SU-DHL-6 (cell line): ENCODE data around the gene FIGN.

Experiments
- H2AFZ ChIP-seq: fragments of 200-600 bp; sonication (generic); 2 replicates; pipeline ENCODE4 v1.6.1; 2014; ENCODE audit warnings: low read depth, mild to moderate bottlenecking, moderate library complexity, mixed read lengths, antibody characterized with exemption, low read length; ENCODE audit not compliant: severe bottlenecking
- H3F3A ChIP-seq: fragments of 200-600 bp; shearing (Covaris generic); 2 replicates; pipeline ENCODE4 v1.6.0; 2016; ENCODE audit warnings: antibody characterized with exemption, mild to moderate bottlenecking; ENCODE audit not compliant: insufficient read depth
- H3K27ac ChIP-seq: fragments of 200-600 bp; sonication (generic); 2 replicates; pipeline ENCODE4 v1.5.1; 2016; ENCODE audit warnings: low read depth, mild to moderate bottlenecking, low read length, moderate library complexity, mixed read lengths
- H3K27me3 ChIP-seq: fragments of 200-600 bp; sonication (generic), shearing (Covaris generic); 2 replicates; pipeline ENCODE4 v1.6.0; 2014; ENCODE audit warnings: mild to moderate bottlenecking, low read length
- H3K36me3 ChIP-seq: fragments of 200-600 bp; sonication (generic); 2 replicates; pipeline ENCODE4 v1.6.1; 2014; ENCODE audit warnings: mild to moderate bottlenecking, low read length, mixed read lengths
- H3K4me2 ChIP-seq: fragments of 300-600, 200-600 bp; shearing (Covaris generic), sonication (generic); 2 replicates; pipeline ENCODE4 v1.6.0; 2014; ENCODE audit warnings: low read length, low read depth, mild to moderate bottlenecking; ENCODE audit not compliant: poor library complexity, severe bottlenecking
- H3K4me3 ChIP-seq: fragments of 200-600 bp; sonication (generic); 2 replicates; pipeline ENCODE4 v1.5.1; 2014; ENCODE audit warnings: antibody characterized with exemption, low read length, mild to moderate bottlenecking, mixed read lengths; ENCODE audit not compliant: insufficient read depth, poor library complexity, severe bottlenecking
- H3K79me2 ChIP-seq: fragments of 200-600 bp; sonication (generic); 2 replicates; pipeline ENCODE4 v1.6.1; 2014; ENCODE audit warnings: mild to moderate bottlenecking, low read length, moderate library complexity; ENCODE audit not compliant: insufficient read depth
- H3K9ac ChIP-seq: fragments of 200-600 bp; sonication (generic); 2 replicates; pipeline ENCODE4 v1.7.0; 2014; ENCODE audit warnings: mild to moderate bottlenecking, low read length
- H3K9me2 ChIP-seq: fragments of 200-600 bp; sonication (generic); replicated peaks from 2 replicates; pipeline ENCODE4 v1.6.1; 2014; ENCODE audit warnings: low read length; ENCODE audit not compliant: insufficient read depth
- H3K9me3 ChIP-seq: fragments of 200-600 bp; sonication (generic); 2 replicates; pipeline ENCODE4 v1.6.1; 2014; ENCODE audit warnings: low read length, mixed read lengths; ENCODE audit not compliant: insufficient read depth
- H4K20me1 ChIP-seq: fragments of 200-600 bp; sonication (generic); 2 replicates; pipeline ENCODE4 v1.6.1; 2014; ENCODE audit warnings: low read depth, mild to moderate bottlenecking, antibody characterized with exemption, low read length, moderate library complexity, mixed read lengths
- EZH2phosphoT487 ChIP-seq: fragments of 200-600 bp; sonication (generic), shearing (Covaris generic); conservative IDR thresholded peaks from 2 replicates; pipeline ENCODE4 v1.6.1; 2018; ENCODE audit warnings: mild to moderate bottlenecking, antibody characterized with exemption, low read length, moderate library complexity, mixed read lengths
- TF ChIP-seq, protein P1 (sequence below): fragments of 200-600 bp; sonication (generic); IDR thresholded peaks from one replicate; pipeline ENCODE4 v1.5.1; 2017; ENCODE audit warnings: antibody characterized with exemption, mild to moderate bottlenecking, low read length, moderate library complexity; ENCODE audit not compliant: insufficient read depth, poor library complexity, severe bottlenecking

Gene FIGN

GRCh38 chr2:163630836-163631235 is 105.0 kb downstream of the FIGN start:
- no peaks in the 10 kb centered on the region for H3K9me3 ChIP-seq
- TF ChIP-seq, protein P1, sequence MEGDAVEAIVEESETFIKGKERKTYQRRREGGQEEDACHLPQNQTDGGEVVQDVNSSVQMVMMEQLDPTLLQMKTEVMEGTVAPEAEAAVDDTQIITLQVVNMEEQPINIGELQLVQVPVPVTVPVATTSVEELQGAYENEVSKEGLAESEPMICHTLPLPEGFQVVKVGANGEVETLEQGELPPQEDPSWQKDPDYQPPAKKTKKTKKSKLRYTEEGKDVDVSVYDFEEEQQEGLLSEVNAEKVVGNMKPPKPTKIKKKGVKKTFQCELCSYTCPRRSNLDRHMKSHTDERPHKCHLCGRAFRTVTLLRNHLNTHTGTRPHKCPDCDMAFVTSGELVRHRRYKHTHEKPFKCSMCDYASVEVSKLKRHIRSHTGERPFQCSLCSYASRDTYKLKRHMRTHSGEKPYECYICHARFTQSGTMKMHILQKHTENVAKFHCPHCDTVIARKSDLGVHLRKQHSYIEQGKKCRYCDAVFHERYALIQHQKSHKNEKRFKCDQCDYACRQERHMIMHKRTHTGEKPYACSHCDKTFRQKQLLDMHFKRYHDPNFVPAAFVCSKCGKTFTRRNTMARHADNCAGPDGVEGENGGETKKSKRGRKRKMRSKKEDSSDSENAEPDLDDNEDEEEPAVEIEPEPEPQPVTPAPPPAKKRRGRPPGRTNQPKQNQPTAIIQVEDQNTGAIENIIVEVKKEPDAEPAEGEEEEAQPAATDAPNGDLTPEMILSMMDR, result no peak
- no peak for TF ChIP-seq EZH2phosphoT487

GRCh38 chr2:163626639-163627109 is 109.1 kb downstream of the FIGN start:
- TF ChIP-seq, protein P1, result no peak
- TF ChIP-seq EZH2phosphoT487, result no peak
- Histone ChIP-seq H3K9ac (no peak overlapping the region), H3K9me3 (no peaks in the 10 kb centered on the region), H3K27me3 (no peaks in the 10 kb centered on the region), H3K36me3 (no peaks in the 10 kb centered on the region), H3K4me3 (no peak overlapping the region), H3K9me2 (no peaks in the 10 kb centered on the region), H3K4me2 (no peak overlapping the region), H4K20me1 (no peaks in the 10 kb centered on the region), H2AFZ (no peak overlapping the region), H3F3A (no peaks in the 10 kb centered on the region), H3K27ac (no peak overlapping the region), H3K79me2 (no peaks in the 10 kb centered on the region)

More at GRCh38 chr2:163630836-163631235, 105.0 kb downstream of the FIGN start:
- no peaks in the 10 kb centered on the region for H3K9me2 ChIP-seq
- no peak overlapping the region for H3K27ac ChIP-seq
- no peaks in the 10 kb centered on the region for H3K79me2 ChIP-seq
- no peaks in the 10 kb centered on the region for H3K36me3 ChIP-seq
- H2AFZ ChIP-seq, result no peak overlapping the region
- no peaks in the 10 kb centered on the region for H4K20me1 ChIP-seq
- no peak overlapping the region for H3K4me2 ChIP-seq
- no peaks in the 10 kb centered on the region for H3K27me3 ChIP-seq
- H3F3A ChIP-seq, result no peaks in the 10 kb centered on the region
- no peak overlapping the region for H3K4me3 ChIP-seq
- H3K9ac ChIP-seq, result no peak overlapping the region

GRCh38 chr2:163626208-163626607 is 109.6 kb downstream of the FIGN start:
- Histone ChIP-seq H3K9me3 (no peaks in the 10 kb centered on the region), H4K20me1 (no peaks in the 10 kb centered on the region), H3K27ac (no peak overlapping the region), H3K4me3 (no peak overlapping the region), H3K9ac (no peak overlapping the region), H2AFZ (no peak overlapping the region), H3K79me2 (no peaks in the 10 kb centered on the region), H3K4me2 (no peak overlapping the region), H3K36me3 (no peaks in the 10 kb centered on the region), H3K27me3 (no peaks in the 10 kb centered on the region), H3F3A (no peaks in the 10 kb centered on the region), H3K9me2 (no peaks in the 10 kb centered on the region)
- TF ChIP-seq, protein P1, result no peak
